IPS-15b (cell line): Measurements from ENCODE around the gene LHB.

Source experiments
- H3K27me3 ChIP-seq: one replicate; pipeline ENCODE4 v1.6.1; 2013; ENCODE audit warnings: low read length; ENCODE audit not compliant: control insufficient read depth, insufficient read depth
- H3K36me3 ChIP-seq: one replicate; pipeline ENCODE4 v1.6.1; 2013; ENCODE audit warnings: low read length; ENCODE audit not compliant: control insufficient read depth, insufficient read depth
- H3K4me1 ChIP-seq: one replicate; pipeline ENCODE4 v1.6.1; 2013; ENCODE audit warnings: mild to moderate bottlenecking, low read length; ENCODE audit not compliant: control insufficient read depth, insufficient read depth
- H3K4me3 ChIP-seq: one replicate; pipeline ENCODE4 v1.5.1; 2013; ENCODE audit warnings: low read depth, low read length
- H3K9ac ChIP-seq: one replicate; pipeline ENCODE4 v1.6.1; 2013; ENCODE audit warnings: low read depth, mild to moderate bottlenecking, low read length
- H3K9me3 ChIP-seq: one replicate; pipeline ENCODE4 v1.6.1; 2013; ENCODE audit warnings: mild to moderate bottlenecking, low read length; ENCODE audit not compliant: control insufficient read depth, insufficient read depth

Gene LHB

GRCh38 chr19:48999481-49000325, 17.2 kb downstream of the LHB start:
- Histone ChIP-seq H3K4me1 (peaks cover 7% of the 10 kb centered on the region), H3K27me3 (no peaks in the 10 kb centered on the region), H3K9ac (no peak overlapping the region), H3K9me3 (no peaks in the 10 kb centered on the region), H3K4me3 (no peak overlapping the region), H3K36me3 (peaks cover 6% of the 10 kb centered on the region)

- Histone ChIP-seq H3K9ac (no peak overlapping the region), H3K4me3 (no peak overlapping the region), H3K27me3 (no peaks in the 10 kb centered on the region), H3K36me3 (no peaks in the 10 kb centered on the region), H3K9me3 (no peaks in the 10 kb centered on the region), H3K4me1 (peaks cover 7% of the 10 kb centered on the region)
Observed at GRCh38 chr19:48997972-48998371, 18.9 kb downstream of the LHB start.

- Histone ChIP-seq H3K9me3 (no peaks in the 10 kb centered on the region), H3K4me3 (peak overlapping the region; percentile 91), H3K9ac (peak overlapping the region; percentile 16), H3K4me1 (peaks cover 5% of the 10 kb centered on the region), H3K36me3 (peaks cover 13% of the 10 kb centered on the region), H3K27me3 (no peaks in the 10 kb centered on the region)
Observed at GRCh38 chr19:48994035-48994386, 22.9 kb downstream of the LHB start.

GRCh38 chr19:48993175-48994034, 23.5 kb downstream of the LHB start, which contains the start of the genes GYS1 and RUVBL2:
TSS of gene GYS1 (minus strand) at chr19:48993309. CDS start at chr19:48993112, 197 bp downstream.
TSS of gene RUVBL2 (plus strand) at chr19:48993887. CDS start at chr19:48993912, 25 bp downstream.
- Histone ChIP-seq H3K9ac (peak within 1 kb of the TSS; percentile 92), H3K36me3 (peaks cover 19% of the 10 kb centered on the region)

GRCh38 chr19:48992581-48993174, 24.2 kb downstream of the LHB start:
- peak overlapping the region; percentile 92 for H3K9ac ChIP-seq
- no peaks in the 10 kb centered on the region for H3K9me3 ChIP-seq
- H3K4me3 ChIP-seq, result peak overlapping the region; percentile 94
- no peaks in the 10 kb centered on the region for H3K27me3 ChIP-seq
- peaks cover 23% of the 10 kb centered on the region for H3K36me3 ChIP-seq
- peaks cover 2% of the 10 kb centered on the region for H3K4me1 ChIP-seq

More at GRCh38 chr19:48993175-48994034, 23.5 kb downstream of the LHB start, which contains the start of the genes GYS1 and RUVBL2:
- Histone ChIP-seq H3K9me3 (no peaks in the 10 kb centered on the region), H3K27me3 (no peaks in the 10 kb centered on the region), H3K4me3 (peak within 1 kb of the TSS; percentile 94), H3K4me1 (peaks cover 5% of the 10 kb centered on the region)

- Histone ChIP-seq H3K9me3 (no peaks in the 10 kb centered on the region), H3K27me3 (no peaks in the 10 kb centered on the region), H3K4me1 (peaks cover 2% of the 10 kb centered on the region), H3K36me3 (peaks cover 25% of the 10 kb centered on the region), H3K4me3 (peak overlapping the region; percentile 94), H3K9ac (peak overlapping the region; percentile 92)
Observed at GRCh38 chr19:48991873-48992580, 24.9 kb downstream of the LHB start.

- Histone ChIP-seq H3K4me1 (peaks cover 2% of the 10 kb centered on the region), H3K9ac (no peak overlapping the region)
Observed at GRCh38 chr19:48991011-48991609, 25.8 kb downstream of the LHB start.

GRCh38 chr19:48990400-48990799, 26.5 kb downstream of the LHB start:
- Histone ChIP-seq H3K36me3 (peaks cover 35% of the 10 kb centered on the region), H3K4me3 (no peak overlapping the region), H3K4me1 (peaks cover 2% of the 10 kb centered on the region), H3K9me3 (no peaks in the 10 kb centered on the region), H3K27me3 (no peaks in the 10 kb centered on the region), H3K9ac (no peak overlapping the region)

More at GRCh38 chr19:48991011-48991609, 25.8 kb downstream of the LHB start:
- H3K27me3 ChIP-seq, result no peaks in the 10 kb centered on the region
- no peaks in the 10 kb centered on the region for H3K9me3 ChIP-seq
- H3K36me3 ChIP-seq, result peaks cover 29% of the 10 kb centered on the region
- no peak overlapping the region for H3K4me3 ChIP-seq

- Histone ChIP-seq H3K27me3 (no peaks in the 10 kb centered on the region), H3K36me3 (peaks cover 41% of the 10 kb centered on the region), H3K4me1 (no peaks in the 10 kb centered on the region), H3K9me3 (no peaks in the 10 kb centered on the region), H3K9ac (no peak overlapping the region), H3K4me3 (no peak overlapping the region)
Observed at GRCh38 chr19:48989701-48990291, 27.1 kb downstream of the LHB start.

- H3K9ac ChIP-seq, result no peak overlapping the region
- H3K36me3 ChIP-seq, result peaks cover 41% of the 10 kb centered on the region
- no peaks in the 10 kb centered on the region for H3K4me1 ChIP-seq
- H3K27me3 ChIP-seq, result no peaks in the 10 kb centered on the region
- no peak overlapping the region for H3K4me3 ChIP-seq
- H3K9me3 ChIP-seq, result no peaks in the 10 kb centered on the region
Observed at GRCh38 chr19:48988860-48989259, 28.0 kb downstream of the LHB start.
